GM12892 (cell line): ENCODE results near the gene DCAKD. TPM values are rescaled to one million over a fixed set of nuclear protein-coding genes. Genes with fewer than 3 reads are reported as not detected.
A peak's percentile ranks its signal among the peaks of the same experiment; 100 is the strongest.

ENCODE experiments used
- DNase-seq: peaks from one replicate; pipeline ENCODE4 v3.0.0; 2011; ENCODE audit not compliant: insufficient read length
- FAIRE-seq: peaks from 2 replicates; lab custom pipeline; 2011; peaks lifted over from hg19 to GRCh38; lab: Jason Lieb, UNC
- POLR2A ChIP-seq: IDR thresholded peaks from 2 replicates; pipeline ENCODE4 v1.6.1; 2011; ENCODE audit warnings: low read depth, low read length, control low read depth
- POLR2AphosphoS5 ChIP-seq: IDR thresholded peaks from 2 replicates; pipeline ENCODE4 v1.6.1; 2011; ENCODE audit warnings: low read depth, low read length, control low read depth
- TAF1 ChIP-seq: IDR thresholded peaks from 2 replicates; pipeline ENCODE4 v1.6.1; 2011; ENCODE audit warnings: low read depth, mild to moderate bottlenecking, control low read depth, low read length, borderline replicate concordance
- polyA plus RNA-seq: library from polyadenylated mRNA; unstranded; fragments of >200 nt; gene quantifications from one replicate; pipeline ENCODE4 v1.2.1, GENCODE V29; 2012; ENCODE audit warnings: missing spikeins, inconsistent platforms; ENCODE audit not compliant: missing spikeins

The DCAKD gene, protein sequence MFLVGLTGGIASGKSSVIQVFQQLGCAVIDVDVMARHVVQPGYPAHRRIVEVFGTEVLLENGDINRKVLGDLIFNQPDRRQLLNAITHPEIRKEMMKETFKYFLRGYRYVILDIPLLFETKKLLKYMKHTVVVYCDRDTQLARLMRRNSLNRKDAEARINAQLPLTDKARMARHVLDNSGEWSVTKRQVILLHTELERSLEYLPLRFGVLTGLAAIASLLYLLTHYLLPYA
- 18.1 TPM for polyA plus RNA-seq

DNA sequence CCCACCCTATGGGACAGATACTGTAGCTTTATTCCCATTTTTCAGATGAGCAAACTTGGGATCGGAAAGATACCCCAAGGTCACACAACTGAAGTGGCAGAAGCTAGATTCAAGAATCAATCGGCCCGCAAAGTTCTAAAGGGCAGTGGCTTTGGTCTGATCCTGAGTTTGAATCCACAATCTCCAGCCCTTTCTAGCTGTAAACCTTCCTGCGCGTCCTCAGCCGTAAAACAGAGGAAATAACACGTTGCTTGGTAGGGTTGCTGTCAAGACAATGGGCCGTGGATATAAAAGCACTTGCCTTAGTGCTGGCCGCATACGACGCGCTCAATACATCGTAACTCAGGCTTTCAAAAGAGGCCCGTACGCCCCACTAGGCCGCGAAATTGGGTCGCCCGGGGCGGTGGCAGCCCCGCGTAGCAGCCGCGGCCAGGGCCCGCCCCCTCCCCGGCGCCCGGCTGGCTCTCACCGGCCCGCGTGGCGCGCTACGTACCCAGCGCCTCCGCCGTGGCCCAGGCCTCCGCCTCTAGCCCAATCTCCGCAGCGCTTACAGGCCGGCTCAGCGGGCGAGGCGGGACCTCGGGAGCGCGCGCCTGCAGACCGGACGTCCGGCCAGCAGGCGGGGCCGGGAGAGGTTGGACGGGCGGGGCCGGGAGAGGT is at the start of gene DCAKD:
DCAKD (minus strand) TSS at position 573 of the 660 bp plus-strand sequence. CDS start 16,747 bp downstream, outside the sequence.
- TF ChIP-seq TAF1 (peak; percentile 63; the same call in 1 of the 2 replicates), POLR2A (peak; percentile 78), POLR2AphosphoS5 (peak; percentile 79)
- FAIRE-seq = peak; percentile 79
- DNase-seq = peak; percentile 93

DNA sequence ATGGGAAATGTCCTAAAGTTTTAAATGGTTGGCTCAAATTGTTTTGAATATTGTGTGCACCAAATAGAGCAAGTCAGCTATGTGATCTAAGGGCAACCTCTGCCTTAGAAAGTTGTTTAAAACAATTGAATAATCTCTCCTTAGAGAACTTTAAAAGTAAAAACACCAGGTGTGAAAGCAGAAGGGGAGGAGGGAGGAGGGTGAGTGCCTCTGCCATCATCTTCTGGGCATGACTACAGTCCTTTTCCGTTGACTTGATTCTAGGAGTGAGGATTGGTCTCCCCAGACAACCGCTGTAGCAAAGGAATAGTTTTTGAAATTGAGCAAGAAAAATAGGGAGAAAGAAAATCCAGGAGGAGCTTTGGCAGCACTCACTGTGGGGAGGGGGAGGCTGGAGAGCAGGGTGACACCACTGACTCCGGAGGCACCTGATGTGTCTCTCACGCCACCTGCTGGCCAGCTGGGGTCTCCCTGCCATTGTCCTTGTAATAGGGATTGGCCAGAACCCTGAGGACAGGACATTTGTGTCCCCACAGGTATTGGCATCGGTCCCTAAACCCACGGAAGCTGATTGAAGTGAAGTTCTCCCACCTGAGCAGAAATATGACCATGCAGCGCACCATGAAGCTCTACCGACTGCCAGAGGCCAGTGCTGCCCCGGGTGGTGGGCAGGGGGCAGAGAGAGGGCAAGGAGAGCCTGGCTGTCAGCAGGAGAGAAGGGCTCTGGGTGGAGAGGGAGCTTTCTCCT is 47.6 kb upstream of the DCAKD start:
- FAIRE-seq = peak; percentile 57
- peak; percentile 87 for DNase-seq
- no peak for TF ChIP-seq POLR2AphosphoS5
- TF ChIP-seq TAF1 = no peak
- TF ChIP-seq POLR2A = no peak

DNA sequence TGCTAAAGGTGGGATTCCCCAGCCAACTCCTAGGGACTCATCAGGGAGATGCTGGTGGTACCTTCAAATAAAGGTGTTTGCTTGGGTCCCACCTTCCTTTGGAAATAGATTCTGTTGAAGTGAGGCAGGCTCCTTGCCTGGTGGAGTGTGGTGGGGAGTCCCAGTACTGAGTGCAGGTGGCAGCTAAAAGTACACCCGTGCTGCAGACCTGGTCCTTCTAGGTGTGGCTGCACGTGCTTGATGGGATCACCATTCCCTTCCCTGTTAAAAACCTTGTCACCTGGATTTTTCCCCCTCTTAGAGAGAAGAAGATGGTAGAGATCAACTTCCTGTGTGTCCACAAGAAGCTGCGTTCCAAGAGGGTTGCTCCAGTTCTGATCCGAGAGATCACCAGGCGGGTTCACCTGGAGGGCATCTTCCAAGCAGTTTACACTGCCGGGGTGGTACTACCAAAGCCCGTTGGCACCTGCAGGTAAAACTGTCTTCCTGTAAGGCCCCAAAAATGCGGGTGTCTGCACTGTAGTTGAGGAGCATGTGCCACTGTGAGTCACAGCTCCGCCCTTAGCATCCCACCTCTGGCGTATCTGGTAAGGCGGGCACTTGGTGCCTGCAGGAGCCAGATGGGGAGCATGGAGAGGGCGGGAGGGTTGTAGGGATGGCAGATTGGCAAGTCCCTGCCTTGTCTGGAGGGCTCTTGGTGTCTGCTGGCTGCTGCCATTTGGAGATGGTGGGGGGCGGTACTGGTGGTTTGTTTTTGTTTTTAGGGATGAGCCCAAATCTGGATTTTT is 46.8 kb upstream of the DCAKD start:
- FAIRE-seq = no peak
- TF ChIP-seq POLR2A (no peak), TAF1 (no peak), POLR2AphosphoS5 (no peak)
- no peak for DNase-seq

DNA sequence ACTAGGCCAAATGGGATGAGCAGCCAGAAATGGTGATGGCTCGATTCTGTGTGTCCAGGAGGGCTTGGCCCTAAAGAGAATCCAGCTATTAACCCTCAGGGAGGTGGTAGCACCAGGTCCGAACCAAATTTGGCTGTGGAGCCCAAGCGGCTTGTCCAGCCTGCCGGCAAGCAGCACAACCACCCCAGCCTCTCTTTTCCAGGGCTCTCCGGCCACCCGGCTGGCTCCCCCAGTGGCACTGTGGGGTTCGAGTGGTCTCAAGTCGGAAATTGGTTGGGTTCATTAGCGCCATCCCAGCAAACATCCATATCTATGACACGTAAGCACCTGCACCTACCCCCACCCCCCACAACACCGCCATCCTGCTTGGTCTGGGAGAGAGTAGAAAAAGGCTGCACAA is 45.5 kb upstream of the DCAKD start:
- no peak for TF ChIP-seq POLR2A
- no peak for TF ChIP-seq TAF1
- no peak for TF ChIP-seq POLR2AphosphoS5
- no peak for DNase-seq
- FAIRE-seq = no peak

DNA sequence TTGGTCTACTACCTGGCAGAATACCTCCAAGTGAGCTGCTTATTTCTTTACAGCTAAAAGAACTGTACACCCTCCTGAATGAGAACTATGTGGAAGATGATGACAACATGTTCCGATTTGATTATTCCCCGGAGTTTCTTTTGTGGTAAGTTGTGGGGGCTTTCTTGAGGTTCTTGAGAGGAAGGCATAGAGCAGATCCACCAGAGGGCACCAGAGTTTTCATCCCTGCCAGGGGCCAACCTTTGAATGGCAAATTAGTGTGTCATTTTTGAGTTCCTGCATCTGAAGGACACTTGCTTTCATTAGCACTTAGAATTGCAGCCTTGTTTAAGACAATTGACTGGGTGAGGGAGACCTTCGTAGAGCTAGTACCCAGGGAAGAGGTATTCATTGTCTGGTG is 44.7 kb upstream of the DCAKD start:
- peak; percentile 9 for FAIRE-seq
- TF ChIP-seq TAF1 = no peak
- no peak for TF ChIP-seq POLR2AphosphoS5
- TF ChIP-seq POLR2A = no peak
- DNase-seq = no peak

DNA sequence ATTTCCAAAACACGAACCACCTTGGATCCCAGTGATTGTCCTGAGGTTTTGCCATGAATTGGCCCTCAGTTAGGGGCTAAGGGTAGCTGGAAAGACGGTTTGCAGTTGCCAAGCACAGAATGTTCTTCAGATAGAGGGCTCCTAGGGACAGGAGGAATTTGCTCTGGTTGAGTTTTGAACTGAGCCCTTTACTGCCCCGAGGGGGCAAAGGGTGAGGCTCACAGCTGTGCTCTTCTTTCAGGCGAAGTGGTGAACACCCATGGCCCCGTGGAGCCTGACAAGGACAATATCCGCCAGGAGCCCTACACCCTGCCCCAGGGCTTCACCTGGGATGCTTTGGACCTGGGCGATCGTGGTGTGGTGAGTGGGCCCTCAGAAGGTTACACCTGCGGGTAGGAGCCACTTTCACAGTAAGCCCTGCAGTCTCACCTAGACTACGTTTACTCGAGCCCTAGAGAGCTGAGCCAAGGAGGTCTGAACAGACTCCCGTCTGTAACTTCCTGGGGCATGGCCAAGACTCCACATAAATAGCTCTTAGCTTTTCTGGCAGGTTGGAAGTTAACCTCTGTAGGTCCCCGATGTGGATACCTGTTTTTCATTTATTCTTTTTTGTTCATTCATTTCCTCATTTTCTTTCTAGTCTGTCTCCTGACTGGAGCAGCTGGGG is 42.1 kb upstream of the DCAKD start:
- no peak for TF ChIP-seq POLR2A
- no peak for TF ChIP-seq TAF1
- no peak for TF ChIP-seq POLR2AphosphoS5
- DNase-seq = no peak
- FAIRE-seq = no peak

DNA sequence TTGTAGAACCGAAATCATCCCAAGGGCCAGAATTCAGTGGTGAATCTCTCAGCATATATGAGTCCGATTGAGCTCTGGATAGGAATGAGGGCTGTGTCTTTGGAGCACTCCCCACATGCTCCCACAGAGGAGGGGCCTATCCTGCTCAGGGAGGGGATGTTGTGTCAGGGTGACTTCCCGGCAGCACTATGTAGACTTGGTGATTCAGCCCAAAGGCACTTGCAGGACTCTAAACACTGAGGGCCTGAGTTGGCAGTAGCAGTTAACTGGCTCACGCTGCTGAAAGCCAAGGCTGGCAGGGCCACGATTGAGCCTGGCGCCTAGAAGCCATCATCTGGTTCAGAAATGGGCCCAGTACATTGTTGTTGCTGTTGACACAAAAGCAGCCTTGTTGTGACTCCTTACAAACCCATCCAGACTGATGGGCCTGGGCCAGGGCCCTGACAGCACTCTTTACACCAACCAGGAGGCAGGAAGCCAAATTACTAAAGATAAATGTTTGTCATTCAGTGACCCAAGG is 41.5 kb upstream of the DCAKD start:
- DNase-seq (no peak), FAIRE-seq (no peak)
- no peak for TF ChIP-seq TAF1
- TF ChIP-seq POLR2A = no peak
- no peak for TF ChIP-seq POLR2AphosphoS5

DNA sequence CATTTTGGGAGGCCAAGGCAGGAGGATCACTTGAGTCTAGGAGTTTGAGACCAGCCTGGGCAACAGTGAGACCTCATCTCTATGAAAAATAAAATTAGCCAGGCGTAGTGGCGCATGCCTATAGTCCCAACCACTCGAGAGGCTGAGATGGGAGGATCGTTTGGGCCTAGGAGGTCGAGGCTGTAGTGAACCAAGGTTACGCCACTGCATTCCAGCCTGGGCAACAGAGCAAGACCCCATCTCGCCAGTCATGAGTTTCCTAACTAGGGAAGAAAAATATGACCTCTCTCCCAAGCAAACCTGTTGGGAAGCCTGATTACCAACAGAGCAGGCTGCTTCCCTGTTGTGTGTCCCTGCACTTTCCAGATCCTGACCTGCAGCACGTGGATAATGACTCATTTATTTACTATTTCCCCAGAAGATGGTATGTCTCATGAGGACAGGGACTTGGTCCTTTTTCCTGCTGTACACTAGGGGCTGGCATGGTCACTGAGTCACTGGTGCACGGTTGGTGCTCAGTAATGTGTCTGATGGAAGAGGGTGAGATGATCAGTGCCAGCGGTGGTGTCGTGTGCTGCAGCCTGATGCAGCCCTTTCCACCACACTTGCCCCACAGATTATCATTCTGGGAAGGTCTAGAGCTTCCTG is 40.5 kb upstream of the DCAKD start:
- DNase-seq = no peak
- TF ChIP-seq POLR2A (no peak), TAF1 (no peak), POLR2AphosphoS5 (no peak)
- FAIRE-seq = no peak

DNA sequence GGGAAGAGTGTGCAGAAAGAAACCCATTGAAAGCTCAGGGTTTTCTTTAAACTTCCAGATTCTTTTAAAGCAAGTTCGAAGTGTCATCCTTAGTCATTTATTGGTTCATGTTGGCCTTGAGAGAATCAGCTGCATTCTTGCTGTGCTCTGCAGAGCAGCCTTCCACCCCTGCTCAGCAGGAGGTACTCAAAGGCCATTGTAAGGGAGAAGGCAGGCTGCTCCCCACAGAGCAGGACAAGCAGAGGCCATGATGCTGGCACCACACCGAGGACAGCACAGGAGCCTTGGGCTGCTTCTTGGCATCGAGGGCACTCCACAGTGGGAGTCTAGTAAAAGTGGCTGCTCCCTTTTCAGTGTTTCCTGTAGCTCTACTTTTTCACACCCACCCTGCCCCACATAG is 39.3 kb upstream of the DCAKD start:
- no peak for TF ChIP-seq TAF1
- no peak for TF ChIP-seq POLR2A
- no peak for TF ChIP-seq POLR2AphosphoS5
- FAIRE-seq (no peak), DNase-seq (no peak)

DNA sequence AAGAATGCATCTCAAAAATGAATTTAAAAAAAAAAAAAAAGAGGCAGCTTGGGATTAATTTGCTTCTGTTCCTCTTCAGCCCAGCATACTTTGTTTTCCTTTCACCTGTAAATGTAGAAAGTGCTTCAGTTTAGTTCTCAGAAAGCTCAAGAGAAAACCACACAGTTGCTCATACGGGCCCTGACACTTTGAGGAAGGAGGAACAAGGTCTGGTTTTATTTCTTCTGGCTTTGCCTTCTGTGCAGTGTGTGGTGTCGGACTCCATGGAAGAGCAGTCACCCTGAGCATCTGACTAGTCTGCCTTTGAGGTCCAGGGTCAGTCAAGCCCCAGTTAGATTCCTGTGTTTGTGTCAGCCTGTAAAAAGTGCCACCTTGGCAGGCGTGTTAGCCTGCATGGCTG is 37.3 kb upstream of the DCAKD start:
- no peak for DNase-seq
- TF ChIP-seq TAF1 (no peak), POLR2A (no peak), POLR2AphosphoS5 (no peak)
- no peak for FAIRE-seq
